ENCODE measurements around the gene MCC.

MCC gene

DNA sequence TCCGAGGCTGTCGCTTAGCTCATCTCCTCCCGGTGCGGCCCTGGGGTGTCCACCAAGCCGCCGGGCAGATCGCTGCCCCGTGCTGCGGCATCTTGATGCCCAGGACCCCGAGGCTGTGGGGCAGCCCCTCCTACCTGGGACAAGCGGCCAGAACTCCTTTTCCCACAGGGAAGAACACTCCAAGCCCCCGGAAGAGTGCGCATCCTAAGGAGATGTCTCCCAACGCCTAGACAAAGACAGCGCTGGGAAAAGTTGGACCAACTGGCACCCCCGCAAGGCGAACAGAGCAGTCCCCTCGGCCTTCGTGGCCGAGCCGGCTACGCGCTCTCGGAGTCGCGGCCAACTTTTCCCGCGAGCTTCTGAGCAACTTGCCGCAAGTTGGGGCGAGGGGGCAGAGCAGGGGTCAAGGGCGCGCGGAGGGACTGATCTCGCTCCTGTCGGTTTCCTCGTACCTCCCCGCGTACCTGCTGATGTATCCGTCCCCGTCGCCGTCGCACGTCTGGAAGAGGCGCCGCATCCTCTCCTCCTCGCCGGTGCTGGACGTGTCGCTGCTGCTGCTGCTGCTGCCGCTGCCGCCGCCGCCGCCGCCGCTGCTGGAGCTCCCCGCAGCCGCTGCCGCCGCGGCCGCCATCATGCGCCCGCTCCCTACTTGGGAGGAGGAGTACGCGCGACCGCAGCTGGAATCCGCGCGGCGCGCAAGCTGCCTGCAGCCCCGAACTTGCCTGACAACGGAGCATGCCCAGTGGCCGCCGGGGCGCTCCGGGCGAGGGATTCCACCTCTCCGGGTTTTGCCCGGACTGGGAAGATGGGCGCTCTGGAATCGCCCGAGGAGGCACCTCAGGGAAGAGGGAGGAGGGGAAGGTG, at the start of gene MCC:
Gene MCC, minus strand, starts transcription at position 673 of the 864 bp plus-strand sequence.
- DNase-seq, result peak; percentile 37 to 86 (median 82)

GRCh38 chr5:113531481-113532159, 43.4 kb upstream of the MCC start:
- DNase-seq, result no peak

DNA sequence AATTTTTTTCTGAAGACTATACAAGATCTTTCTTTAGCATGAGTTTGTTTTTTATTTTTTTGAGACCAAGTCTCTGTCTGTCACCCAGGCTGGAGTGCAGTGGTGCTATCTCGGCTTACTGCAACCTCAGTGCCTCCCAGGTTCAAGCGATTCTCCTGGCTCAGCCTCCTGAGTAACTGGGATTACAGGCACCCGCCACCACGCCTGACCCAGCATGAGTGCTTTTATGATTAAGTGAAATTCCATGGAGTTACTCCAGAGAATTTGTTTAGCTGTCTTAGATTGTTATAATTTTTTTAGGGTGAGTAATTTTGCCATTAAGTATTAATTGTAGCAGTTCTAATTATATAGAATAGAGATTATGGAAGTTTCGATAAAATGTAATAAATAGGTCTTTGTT, 39.5 kb upstream of the MCC start:
- DNase-seq, result no peak

DNA sequence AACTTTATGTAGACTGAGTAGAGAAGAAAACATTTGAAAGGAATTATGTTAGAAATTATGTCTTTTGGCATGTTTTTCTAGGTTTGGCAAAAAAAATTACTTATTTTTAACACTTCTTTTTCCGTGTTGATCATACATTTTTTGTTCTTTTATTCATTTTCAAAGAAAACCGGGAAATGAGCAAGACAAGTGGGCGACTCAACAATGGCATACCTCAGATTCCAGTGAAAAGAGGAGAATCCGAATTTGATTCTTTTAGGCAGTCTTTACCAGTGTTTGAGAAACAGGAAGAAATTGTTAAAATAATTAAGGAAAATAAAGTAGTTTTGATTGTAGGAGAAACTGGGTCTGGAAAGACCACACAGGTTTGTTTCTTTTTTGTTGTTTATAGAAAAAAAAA, 38.2 kb upstream of the MCC start:
- DNase-seq, result no peak

DNA sequence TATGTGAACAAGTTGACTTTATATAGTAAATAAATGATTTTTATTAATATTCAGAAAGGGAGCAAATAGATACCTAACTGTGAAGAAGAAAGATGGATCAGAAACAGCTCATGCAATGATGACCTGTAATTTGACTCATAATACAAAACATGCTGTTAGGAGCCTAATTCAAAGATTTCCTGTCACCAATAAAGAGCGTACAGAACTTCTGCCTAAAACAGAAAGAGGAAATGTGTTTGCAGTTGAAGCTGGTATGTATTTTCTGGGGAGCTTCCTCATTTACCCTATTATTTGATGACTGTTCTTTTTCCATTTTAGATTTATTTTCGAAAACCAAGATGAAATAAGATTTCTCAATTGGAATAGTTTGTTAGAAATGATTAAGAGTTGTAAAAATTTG, 36.7 kb upstream of the MCC start:
- no peak for DNase-seq

DNA sequence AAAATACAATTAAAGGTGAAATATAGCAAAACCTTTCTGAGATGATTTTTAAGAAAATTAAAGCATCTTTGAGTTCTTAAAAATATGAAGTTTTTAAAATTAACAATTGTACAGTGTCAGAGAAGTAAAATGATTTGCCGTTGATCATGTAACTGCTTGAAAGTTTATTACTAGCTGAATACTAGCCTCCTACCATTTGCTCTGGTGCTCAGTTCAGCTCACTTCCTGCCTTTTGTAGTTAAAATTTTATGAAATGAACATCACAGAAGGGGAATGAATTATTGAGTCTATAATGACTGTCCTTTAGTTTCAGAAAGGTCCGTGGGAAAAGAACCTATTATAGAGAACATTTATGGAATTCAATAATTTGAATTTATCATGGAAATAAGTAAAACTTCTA, 34.9 kb upstream of the MCC start:
- no peak for DNase-seq

DNA sequence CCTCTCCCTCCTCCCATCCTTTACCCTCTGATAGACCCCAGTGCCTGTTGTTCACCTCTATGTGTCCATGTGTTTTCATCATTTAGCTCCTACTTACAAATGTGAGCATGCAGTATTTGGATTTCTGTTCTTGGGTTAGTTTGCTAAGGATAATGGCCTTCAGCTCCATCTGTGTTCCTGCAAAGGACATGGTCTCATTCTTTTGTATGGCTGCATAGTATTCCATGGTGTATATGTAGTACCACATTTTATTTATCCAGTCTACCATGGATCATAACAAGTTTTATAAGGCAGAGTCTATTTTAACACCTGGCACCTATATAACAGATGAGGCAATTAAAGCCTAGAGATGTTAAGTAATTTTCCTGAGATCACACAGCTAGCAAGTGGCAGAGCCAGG, 32.6 kb upstream of the MCC start:
- DNase-seq, result no peak

DNA sequence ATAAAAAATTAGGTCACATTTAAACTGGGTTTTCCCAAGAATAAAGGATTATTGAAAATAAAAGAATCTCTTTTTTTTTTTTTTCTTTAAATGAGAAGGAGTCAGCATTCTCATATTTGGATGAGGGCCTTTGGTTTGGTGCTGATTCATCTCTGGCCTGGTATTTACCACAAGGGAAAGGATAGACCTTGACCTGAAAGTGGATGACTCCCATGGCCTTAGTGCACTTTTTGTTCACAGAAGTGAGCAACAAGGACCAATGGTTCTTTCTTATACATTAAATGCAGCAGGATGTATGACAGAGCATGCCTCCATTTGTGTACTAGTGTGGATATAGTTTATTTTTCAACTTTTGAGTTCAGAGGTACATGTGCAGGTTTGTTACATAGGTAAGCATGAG, 32.2 kb upstream of the MCC start:
- no peak for DNase-seq

DNA sequence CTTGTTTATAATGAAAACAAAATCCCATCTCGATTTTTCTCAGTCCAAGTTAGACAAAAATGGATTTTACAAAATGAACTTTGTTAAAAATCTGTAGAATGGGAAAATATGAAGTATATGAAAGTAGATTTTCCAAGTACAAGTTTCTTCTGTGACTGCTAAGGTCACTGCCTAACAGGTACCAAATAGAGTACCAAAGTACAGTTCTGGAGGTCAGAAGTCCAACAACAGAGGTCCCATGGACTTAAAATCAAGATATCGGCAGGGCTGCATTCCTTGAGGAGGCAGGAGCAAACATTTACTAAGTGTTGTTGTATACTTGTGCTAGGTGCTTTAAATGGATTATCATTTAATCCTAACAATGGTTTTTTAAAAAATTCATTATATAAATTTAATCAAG, 31.2 kb upstream of the MCC start:
- DNase-seq, result no peak

DNA sequence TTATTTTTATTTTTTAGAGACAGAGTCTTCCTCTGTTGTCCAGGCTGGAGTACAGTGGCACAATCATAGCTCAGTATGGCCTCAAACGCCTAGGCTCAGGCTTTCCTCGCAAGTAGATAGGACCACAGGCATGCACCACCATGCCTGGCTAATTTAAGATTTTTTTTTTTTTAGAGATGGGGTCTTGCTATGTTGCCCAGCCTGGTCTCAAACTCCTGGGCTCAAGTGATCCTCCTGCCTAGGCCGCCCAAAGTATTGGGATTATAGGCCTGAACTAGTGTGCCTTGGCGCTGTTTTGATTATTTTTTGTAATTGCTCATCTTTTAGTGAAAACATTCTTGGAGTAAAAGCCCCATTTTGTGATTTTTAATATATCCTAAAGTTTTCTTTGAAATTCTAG, 30.6 kb upstream of the MCC start:
- DNase-seq, result no peak

- DNase-seq, result peak in 1 of 3 experiments; percentile 14
Measured at GRCh38 chr5:113514289-113514635, 26.0 kb upstream of the MCC start.

DNA sequence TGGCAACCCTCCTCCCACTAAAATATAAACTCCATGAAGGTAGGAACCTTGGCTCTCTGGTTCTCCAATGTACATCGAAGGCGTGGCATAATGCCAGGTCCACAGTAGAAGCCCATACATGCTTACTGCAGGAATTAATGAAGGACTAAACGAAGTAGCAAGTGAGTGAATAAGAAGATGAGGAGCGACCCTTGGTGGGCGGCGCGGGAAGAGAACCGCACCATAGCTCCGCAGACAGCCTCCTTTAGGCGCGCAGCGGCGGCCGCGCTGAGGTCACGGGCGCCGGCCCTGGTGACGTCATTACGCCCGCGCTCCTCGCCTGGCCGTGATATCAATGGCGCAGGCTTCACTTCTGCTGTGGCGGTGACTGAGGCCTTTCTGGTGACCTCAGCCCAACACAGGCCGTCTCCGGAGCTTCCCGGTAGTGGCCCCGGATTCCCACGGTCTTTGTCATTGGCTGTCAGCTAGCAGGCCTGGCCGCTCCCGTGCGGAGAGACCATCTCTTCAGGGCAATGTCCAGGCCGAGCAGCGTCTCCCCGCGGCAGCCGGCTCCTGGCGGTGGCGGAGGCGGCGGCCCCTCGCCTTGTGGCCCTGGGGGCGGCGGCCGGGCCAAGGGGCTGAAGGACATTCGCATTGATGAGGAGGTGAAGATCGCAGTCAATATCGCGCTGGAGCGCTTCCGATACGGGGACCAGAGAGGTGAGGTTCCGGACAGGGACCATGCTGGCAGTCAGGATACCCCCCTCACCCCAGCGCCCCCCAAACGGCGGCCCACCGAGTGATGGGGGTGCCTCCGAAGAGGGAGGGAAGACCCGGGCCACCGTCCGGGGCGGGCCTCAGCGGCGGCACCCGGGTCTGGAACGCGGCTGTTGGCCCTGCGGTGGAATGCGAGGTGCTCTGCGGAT, 25.4 kb upstream of the MCC start, which contains the start of gene YTHDC2:
Gene YTHDC2, plus strand, starts transcription at position 311 of the 905 bp plus-strand sequence. Its CDS starts 202 bp downstream, at position 513.
- peak; percentile 76 to 87 (median 81) for DNase-seq

DNA sequence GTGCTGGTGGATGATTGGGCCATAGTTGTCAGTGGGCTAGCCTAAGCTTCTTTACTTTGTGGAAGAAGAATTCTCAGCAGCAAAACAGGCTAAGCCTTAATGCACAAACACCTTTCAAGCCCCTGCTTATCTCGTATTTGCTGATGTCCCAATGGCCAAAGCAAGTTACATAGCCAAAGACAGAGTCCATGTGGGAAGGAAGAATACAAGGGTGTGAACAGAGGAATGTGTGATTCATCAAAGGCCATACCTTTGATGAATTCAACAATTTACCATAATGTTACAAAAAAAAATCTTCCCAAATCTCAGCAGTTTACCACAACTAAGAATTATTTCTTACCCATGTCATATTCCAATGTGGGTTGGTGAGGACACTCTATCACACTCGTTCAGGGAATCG, 24.1 kb upstream of the MCC start:
- no peak for DNase-seq

DNA sequence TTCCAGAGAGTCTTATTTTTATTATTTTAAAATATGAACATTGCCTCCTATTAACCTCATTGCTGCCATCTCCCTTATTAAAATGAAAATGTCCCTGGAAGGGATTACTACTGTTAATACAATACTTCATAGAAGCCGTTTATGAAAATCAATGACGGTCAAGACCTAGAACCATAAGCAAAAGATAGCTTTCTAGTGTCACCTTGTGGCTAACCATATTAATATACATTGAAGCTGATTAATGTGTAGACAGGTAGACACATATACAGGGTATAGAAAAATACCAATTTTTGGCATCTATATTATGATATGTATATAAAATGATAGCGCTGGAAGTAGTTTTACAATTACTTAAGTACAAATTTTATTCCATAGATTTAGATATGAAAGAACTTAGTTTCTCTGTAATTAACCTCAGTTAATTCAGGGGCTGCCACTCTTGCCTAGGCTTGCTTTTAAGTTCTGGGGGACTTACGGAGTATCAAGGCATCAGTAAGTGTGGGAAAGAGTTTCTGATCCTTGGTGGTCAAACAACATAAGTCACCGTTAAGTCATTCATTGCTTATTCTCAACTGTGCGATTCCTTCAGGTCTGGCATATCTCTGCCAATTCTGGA, 22.7 kb upstream of the MCC start:
- DNase-seq, result peak in 1 of 3 experiments; percentile 60

- no peak for DNase-seq
Measured at GRCh38 chr5:113508756-113509155, 20.5 kb upstream of the MCC start.

DNA sequence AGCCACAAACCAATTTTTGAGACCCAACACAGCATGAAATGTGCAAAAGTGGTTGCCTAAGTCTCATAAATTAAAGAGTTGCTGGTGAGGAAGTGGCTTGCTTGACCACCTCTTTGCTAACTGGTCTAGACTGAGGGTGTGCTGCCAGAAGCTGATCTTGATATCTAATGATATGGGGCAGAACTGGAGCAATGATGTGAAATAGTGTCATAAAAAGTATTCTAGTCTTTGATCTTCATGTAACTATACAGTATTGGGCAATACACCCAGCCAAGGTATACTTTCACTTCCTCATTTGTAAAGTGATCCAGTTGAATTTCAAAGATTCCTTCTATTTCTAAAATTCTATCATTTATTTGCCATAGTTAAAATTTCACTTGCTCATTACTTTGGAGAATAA, 19.3 kb upstream of the MCC start:
- DNase-seq, result no peak

- no peak for DNase-seq
Measured at GRCh38 chr5:113505181-113505580, 16.9 kb upstream of the MCC start.

- no peak for DNase-seq
Measured at GRCh38 chr5:113503146-113503545, 14.9 kb upstream of the MCC start.

DNA sequence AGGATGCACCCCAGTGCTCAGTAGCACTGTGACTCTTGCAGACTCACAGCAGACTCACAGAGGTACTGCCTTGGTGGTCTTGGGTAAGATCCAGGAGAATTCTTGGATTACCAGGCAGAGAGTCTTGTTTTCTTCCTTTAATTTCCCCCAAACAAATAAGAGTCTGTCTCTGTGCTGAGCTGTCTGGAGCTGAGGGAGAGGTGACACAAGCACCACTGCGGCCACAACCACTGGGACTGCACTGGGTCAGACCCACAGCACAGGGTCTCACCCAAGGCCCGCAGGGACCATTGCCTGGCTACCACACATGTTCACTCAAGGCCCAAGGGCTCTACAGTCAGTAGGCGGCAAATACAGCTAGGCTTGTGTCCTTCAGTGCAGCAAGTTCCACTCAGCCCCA, 13.8 kb upstream of the MCC start:
- no peak for DNase-seq

- peak in 1 of 3 experiments; percentile 10 for DNase-seq
Measured at GRCh38 chr5:113495422-113495841, 7.2 kb upstream of the MCC start.

DNA sequence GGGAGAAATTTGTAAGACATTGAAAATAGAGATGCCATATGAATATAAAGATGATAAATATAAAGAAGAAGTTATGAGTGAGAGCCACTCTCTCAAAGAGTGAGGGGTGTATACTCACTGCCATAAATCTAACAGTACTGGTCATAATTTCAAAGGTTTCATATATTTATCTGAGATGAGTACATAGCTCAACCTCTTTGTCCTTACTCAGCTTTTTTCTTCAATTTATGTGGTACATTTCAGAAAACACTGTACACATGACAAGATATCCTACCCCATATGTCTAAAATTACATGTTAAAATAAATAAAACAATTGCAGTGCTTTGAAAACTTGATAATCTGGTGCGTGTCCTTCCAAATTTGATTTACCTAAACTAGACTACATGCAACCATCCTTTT, 5.2 kb upstream of the MCC start:
- DNase-seq, result no peak

DNA sequence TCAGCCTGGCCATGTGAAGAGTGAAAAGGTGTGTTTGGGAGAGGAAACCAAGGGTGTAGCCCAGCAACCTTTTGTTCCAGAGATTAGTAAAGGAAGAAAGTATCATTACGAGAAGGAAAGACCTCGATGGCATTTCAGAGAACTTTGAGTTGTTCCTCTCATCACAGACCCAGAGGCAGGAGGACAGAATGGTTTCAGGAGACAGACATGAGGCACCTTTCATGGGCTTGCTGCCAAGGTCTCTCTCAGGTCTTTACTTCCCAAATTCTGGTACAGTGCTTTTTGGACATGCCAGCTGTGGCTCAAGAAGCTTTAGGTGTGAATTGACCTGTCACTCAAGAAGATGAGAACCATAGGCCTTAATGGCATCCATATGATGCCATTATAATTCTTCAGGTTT, 2.8 kb upstream of the MCC start:
- no peak for DNase-seq

DNA sequence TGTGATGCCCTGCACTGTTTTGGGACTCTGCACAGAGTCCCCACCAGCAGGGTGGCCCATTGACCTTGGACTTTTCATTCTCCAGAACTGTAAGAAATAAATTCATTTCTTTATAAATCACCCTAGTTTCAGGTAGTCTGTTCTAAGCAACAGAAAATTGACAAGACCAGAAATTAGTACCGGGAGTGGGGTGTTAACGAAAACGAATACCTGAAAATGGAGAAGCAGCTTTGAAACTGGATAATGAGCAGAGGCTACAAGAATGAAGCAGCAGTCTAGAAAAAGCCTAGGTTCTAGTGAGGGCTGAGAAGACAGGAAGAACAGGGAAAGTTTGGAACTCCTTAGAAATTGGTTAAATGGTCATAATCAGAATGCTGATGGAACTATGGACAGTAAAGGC, 2.1 kb upstream of the MCC start:
- no peak for DNase-seq

All from NCI-H1417 (cell line).